ENCODE measurements around the gene CALCOCO2.

- TF ChIP-seq CTCF (IDR thresholded peaks at IDR 0.05), result peak in 1 of 3 experiments; percentile 22
- TF ChIP-seq POLR2AphosphoS5 (IDR thresholded peaks at IDR 0.05), result peak; percentile 92 to 98
- no peak for TF ChIP-seq EP300 (IDR thresholded peaks at IDR 0.05)
These were observed 77.4 kb downstream of the CALCOCO2 start, which contains the start of gene UBE2Z for GRCh38 chr17:48908047-48908843.
